HK-2 (cell line): ENCODE data around the gene GTF2A1L.
"Not testable (repeated sequence)": the region's sequence is repeated elsewhere in the genome, so short reads cannot be mapped to it uniquely, and the experiment has no call there.

Source experiments
- DNase-seq: peaks from one replicate; pipeline ENCODE4 v3.0.0-alpha.2; 2018; ENCODE audit not compliant: unreplicated experiment

Gene GTF2A1L, protein sequence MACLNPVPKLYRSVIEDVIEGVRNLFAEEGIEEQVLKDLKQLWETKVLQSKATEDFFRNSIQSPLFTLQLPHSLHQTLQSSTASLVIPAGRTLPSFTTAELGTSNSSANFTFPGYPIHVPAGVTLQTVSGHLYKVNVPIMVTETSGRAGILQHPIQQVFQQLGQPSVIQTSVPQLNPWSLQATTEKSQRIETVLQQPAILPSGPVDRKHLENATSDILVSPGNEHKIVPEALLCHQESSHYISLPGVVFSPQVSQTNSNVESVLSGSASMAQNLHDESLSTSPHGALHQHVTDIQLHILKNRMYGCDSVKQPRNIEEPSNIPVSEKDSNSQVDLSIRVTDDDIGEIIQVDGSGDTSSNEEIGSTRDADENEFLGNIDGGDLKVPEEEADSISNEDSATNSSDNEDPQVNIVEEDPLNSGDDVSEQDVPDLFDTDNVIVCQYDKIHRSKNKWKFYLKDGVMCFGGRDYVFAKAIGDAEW

DNA sequence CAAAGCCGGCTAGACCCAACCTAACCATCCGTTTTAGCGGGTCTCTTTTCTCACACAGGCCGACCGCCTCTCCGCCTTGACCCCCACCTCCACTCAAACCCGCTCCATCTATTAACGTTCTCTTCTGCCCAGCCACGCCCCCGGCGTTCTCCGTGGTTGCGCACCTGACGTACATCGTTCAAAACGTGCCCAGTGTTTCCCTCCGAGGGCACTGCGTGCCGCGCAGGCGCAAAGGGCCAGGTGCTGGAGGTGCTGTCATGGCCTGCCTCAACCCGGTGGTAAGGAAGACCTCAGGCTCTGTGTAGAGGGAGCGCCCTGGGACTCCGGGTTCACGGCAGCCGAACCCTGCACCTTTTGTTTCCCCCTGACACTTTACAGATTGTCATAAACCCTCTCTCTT is at the start of gene GTF2A1L:
GTF2A1L (plus strand) TSS at position 239 of the 400 bp plus-strand sequence; CDS start at position 258, 19 bp downstream.
- no peak for DNase-seq

- no peak for DNase-seq
Measured at GRCh38 chr2:48568547-48568946, 49.1 kb upstream of the GTF2A1L start.

- no peak for DNase-seq
Measured at GRCh38 chr2:48569433-48569832, 48.2 kb upstream of the GTF2A1L start.

- no peak for DNase-seq
Measured at GRCh38 chr2:48572816-48573215, 44.8 kb upstream of the GTF2A1L start.

- no peak for DNase-seq
Measured at GRCh38 chr2:48574353-48575287, 43.0 kb upstream of the GTF2A1L start.

DNA sequence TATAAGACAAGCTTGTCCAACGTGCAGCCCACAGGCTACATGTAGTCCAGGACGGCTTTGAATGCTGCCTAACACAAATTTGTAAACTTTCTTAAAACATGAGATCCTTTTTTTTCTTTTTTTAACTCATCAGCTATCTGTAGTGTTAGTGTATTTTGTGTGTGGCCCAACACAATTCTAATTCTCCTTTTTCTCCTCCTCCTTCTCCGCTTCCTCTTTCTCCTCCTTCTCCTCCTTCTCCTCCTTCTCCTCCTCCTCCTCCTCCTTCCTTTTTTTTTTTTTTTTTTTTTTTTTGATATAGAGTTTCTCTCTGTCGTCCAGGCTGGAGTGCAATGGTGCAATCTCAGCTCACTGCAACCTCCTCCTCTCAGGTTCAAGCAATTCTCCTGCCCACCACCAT is 39.3 kb upstream of the GTF2A1L start:
- DNase-seq, result no peak

DNA sequence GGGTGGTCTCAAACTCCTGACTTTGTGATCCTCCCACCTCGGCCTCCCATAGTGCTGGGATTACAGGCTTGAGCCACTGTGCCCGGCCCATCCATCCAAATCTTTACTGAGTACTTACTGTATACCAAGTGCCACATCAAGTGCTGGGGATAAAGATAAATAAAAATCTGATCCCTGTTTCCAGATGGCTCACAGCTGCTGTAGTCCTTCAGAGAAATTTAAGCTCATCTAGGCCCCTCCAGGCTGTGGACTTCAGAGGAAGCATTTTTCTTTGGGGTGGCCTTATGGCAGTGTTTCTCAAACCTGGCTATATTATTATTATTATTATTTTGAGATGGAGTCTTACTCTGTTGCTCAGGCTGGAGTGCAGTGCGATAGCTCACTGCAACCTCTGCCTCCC is 33.7 kb upstream of the GTF2A1L start:
- DNase-seq, result no peak

DNA sequence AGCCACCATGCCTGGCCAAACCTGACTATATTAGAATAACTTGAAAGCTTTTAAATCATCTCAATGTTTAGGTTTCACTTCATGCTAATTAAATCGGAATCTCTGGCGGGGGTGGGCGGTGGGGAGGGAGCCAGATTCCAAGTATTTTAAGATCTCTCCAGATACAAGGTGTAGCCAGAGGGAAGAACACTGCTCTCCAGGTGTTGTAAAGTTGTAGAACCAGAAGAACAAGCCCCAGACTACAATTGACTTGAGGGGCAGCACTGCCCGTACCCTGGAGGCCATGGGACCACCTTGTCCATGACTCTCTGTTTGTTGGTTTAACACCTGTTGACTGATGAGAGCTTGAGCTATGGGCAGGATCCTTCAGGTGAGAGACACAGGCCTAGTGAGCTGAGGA is 33.1 kb upstream of the GTF2A1L start:
- no peak for DNase-seq

DNA sequence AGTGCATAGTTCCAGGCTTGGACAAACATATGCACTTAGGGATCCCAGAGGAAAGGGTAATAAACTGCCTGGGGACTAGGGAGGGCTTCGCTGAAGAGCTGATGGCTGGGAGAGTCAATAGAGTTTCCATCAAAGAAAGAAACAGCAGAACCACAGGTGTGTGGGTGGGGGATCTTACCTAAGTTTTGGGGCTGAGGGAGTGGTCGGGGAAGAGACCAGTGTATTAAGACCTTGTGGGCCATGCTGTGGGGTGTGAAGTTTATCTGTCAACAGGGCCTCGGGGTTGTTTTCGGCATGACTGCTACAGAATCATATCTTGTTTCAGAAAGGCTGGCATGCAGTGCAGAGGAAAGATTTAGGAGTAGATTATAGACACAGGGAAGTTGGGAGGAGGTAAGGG is 31.2 kb upstream of the GTF2A1L start:
- no peak for DNase-seq

GRCh38 chr2:48587560-48587959 is 30.1 kb upstream of the GTF2A1L start:
- no peak for DNase-seq

- no peak for DNase-seq
Measured at GRCh38 chr2:48587961-48588360, 29.7 kb upstream of the GTF2A1L start.

GRCh38 chr2:48588745-48589144 is 28.9 kb upstream of the GTF2A1L start:
- DNase-seq, result no peak

DNA sequence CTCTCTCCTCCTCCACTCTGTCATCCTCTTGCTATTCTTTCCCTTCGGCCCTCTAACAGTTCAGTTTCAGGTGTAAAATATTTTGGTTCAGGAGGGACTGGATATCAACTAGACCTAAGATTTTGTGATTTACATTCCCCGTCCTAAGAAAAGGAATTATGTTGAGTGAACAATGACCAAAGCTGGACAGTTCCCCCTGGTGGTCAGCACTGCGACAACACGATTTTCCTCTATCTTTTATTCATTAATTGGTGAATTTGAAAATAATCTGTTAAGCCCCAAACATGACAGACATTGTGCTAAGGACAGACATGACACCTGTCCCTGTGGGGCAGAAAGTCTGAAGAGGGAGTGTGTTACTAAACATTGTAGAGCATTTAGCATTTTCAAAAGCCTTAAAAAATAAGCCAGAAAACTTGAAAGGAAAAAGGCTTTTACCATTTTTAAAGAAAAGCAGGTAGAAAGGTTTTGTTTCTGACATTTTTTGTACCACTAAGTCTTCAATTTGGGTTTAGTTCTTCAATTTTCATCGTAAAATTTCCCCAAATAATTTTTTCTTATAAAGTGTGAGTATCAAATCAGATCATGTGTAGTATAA is 28.4 kb upstream of the GTF2A1L start:
- DNase-seq, result peak; percentile 24

DNA sequence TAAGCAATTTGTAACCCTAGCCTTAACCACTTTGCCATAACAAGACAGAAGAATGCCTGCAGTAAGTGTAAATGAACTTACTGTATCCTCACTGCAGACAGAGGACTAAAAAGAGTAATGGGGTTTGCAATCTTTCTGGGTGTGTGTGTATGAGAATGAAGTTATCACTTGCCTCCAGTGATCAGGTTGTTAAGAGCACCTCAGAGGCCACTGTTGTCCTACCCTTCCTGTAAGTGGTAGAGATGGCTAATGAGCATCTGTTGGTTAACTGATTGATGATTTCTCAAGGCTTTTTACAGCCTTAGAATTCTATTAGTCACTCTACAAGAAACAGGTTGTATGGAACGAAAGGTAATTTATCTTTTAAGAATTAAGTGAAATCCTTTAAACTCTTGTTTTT is 27.6 kb upstream of the GTF2A1L start:
- DNase-seq, result no peak

DNA sequence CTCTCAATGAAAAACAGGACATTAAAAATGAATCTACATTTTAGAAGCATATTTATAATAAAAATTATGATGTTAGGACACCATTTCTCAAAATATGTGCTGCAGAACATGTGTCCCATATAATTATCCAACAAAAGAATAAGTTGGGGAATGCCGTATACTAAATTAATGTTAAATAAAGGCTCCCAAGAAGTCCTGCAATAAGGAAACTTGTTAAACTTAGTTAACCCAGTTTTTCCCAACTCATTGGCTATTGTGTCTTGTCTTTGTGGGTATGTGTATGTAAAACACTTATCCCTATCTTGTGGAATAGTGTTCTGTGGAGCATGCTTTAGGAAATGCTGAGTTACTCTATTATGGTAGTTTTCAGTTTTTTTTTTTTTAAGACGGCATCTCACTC is 25.6 kb upstream of the GTF2A1L start:
- no peak for DNase-seq

GRCh38 chr2:48596751-48597150 is 20.9 kb upstream of the GTF2A1L start:
- DNase-seq, result not testable (repeated sequence)

DNA sequence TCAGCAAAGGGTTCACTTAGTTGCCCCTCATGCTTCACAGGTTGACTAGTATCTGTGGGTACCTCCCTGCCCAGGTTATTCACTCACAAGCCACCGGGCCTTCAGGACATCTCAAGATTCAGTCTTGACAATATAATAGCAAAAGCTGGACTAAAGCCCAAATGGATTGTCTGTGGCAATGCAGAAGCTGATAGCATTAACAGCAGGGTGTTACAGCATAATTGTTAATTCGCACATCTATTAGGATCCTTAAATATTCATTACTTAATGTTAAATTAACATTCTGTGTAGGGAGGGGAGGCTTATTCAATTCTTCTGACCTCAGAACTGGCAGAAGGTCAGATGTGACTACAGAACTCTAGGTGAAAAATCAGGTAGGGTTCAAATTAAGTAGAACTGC is 20.2 kb upstream of the GTF2A1L start:
- no peak for DNase-seq

GRCh38 chr2:48600204-48600813 is 17.3 kb upstream of the GTF2A1L start:
- no peak for DNase-seq

GRCh38 chr2:48600917-48601316 is 16.7 kb upstream of the GTF2A1L start:
- DNase-seq, result no peak

DNA sequence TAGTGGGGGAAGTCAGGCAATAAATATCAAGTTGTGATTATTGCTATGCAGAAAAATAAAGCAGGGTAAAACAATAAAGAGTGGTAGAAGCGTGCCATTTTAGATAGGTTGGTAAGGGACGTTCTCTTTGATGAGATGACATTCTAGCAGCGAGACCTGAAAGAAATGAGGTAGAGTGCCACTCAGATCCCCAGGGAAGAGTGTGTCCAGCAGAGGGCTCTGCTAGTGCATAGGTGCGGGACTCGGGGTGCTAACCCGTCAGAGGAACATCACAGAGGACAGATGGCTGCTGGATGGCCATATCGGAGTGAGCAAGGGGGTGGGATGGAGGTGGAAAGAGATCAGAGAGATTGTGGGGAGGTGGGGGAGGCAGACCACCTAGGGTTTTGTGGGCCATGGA is 16.3 kb upstream of the GTF2A1L start:
- DNase-seq, result no peak

DNA sequence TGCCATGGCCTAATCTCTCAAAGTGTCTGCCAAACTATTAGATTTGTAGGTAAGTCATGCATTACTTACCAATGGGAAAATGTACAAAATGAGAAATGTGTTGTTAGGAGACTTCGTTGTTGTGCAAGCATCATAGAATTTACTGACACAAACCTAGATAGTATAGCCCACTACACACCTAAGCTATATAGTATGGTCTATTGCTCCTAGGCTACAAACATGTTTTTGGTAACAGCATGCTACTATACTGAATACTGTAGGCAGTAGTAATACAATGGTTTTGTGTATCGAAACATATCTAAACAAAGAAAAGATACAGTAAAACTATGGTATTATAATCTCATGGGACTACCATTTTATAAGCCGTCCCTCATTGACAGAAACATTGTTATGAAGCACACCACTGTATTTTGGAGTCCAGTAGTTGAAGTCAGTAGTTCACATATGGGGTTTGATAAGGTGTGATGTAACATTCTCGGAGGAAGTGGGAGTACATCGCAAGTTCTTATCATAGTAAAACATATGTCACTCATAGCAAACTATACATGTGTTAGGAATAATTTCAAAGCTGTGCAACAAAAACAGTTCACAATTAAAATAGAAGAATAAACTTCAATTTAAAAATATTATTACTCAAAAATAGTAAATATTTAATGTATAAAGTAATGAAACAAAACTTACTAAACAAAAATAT is 12.0 kb upstream of the GTF2A1L start:
- no peak for DNase-seq
